ENCODE data around the gene RNF166.

Gene RNF166

GRCh38 chr16:88680554-88681083 lies 25.6 kb downstream of the RNF166 start:
- DNase-seq (ENCODE audit: extremely low spot score): no peak
- ChIA-PET CTCF (interaction anchor here (0.7 kb wide), 1 partner anchor 414 kb away, joined by 3 read pairs; no protein-coding TSS in a partner anchor), POLR2A (no interaction called here)
- TF ChIP-seq ARNT (IDR thresholded peaks at IDR 0.05) (no peak), SP1 (IDR thresholded peaks at IDR 0.05) (no peak), HDGF (IDR thresholded peaks at IDR 0.05; ENCODE audit: borderline replicate concordance) (no peak), ZNF384 (IDR thresholded peaks at IDR 0.05) (no peak), TARDBP (IDR thresholded peaks at IDR 0.05) (no peak), PKNOX1 (IDR thresholded peaks at IDR 0.05) (no peak), CTBP1 (IDR thresholded peaks at IDR 0.05; ENCODE audit: borderline replicate concordance) (no peak), NFRKB (IDR thresholded peaks at IDR 0.05) (no peak)

DNA sequence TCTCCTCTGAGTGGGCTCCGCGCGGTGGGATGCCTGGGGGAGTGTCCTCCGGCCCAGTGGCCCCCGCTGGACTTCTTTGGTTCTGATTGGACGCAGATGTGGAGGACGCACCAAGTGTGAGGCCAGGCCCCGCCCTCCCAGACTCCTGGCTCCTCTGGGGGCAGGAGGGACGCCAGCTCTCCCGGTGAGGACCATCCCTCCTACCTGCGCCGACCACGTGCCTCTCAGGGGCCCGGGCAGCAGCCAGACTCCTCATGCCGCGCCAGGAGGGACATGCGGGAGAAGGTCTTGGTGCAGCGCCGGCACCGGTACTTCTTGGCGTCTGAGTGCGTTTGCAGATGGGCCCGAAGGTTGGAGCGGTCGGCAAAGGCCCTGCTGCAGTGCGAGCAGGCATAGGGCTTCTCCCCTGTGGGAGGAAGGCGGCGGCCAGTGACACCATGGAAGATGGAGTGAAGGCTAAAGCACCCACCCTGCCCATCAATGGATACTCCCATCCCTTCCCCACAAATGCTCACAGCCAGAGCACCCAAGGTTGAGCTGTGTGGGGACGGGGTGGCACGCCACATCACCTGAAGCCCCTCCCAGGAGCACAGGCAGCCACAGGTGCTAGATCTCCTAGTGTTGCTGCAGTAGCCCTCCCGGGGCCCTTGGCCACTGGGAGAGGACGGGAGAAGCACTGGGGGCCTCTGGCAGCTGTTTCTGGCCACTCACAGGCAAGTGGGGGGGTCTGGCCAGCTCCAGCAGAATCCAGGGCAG lies 27.8 kb downstream of the RNF166 start:
- ChIA-PET POLR2A (no interaction called here), CTCF (no interaction called here)
- TF ChIP-seq ZNF384 (IDR thresholded peaks at IDR 0.05) (no peak), TARDBP (IDR thresholded peaks at IDR 0.05) (no peak), CTBP1 (IDR thresholded peaks at IDR 0.05; ENCODE audit: borderline replicate concordance) (no peak), SUZ12 (IDR thresholded peaks at IDR 0.05) (no peak), NFRKB (IDR thresholded peaks at IDR 0.05) (no peak), BHLHE40 (IDR thresholded peaks at IDR 0.05; ENCODE audit: borderline replicate concordance) (no peak), HDGF (IDR thresholded peaks at IDR 0.05; ENCODE audit: borderline replicate concordance) (no peak), ELF4 (IDR thresholded peaks at IDR 0.05) (no peak), FOXK2 (IDR thresholded peaks at IDR 0.05) (no peak), FOXM1 (IDR thresholded peaks at IDR 0.05; ENCODE audit: borderline replicate concordance) (no peak), SP1 (IDR thresholded peaks at IDR 0.05) (no peak), ARNT (IDR thresholded peaks at IDR 0.05) (no peak), FOXA1 (IDR thresholded peaks at IDR 0.05) (no peak), PKNOX1 (IDR thresholded peaks at IDR 0.05) (no peak), LEF1 (IDR thresholded peaks at IDR 0.05; ENCODE audit: borderline replicate concordance) (no peak)
- DNase-seq (ENCODE audit: extremely low spot score): no peak

- DNase-seq (ENCODE audit: extremely low spot score): no peak
- CTCF ChIA-PET: no interaction called here
- TF ChIP-seq HDGF (IDR thresholded peaks at IDR 0.05; ENCODE audit: borderline replicate concordance) (no peak), FOXK2 (IDR thresholded peaks at IDR 0.05) (no peak), ARNT (IDR thresholded peaks at IDR 0.05) (no peak), SP1 (IDR thresholded peaks at IDR 0.05) (no peak)
- POLR2A ChIA-PET: no interaction called here
Observed at GRCh38 chr16:88677721-88678120, 28.5 kb downstream of the RNF166 start.

DNA sequence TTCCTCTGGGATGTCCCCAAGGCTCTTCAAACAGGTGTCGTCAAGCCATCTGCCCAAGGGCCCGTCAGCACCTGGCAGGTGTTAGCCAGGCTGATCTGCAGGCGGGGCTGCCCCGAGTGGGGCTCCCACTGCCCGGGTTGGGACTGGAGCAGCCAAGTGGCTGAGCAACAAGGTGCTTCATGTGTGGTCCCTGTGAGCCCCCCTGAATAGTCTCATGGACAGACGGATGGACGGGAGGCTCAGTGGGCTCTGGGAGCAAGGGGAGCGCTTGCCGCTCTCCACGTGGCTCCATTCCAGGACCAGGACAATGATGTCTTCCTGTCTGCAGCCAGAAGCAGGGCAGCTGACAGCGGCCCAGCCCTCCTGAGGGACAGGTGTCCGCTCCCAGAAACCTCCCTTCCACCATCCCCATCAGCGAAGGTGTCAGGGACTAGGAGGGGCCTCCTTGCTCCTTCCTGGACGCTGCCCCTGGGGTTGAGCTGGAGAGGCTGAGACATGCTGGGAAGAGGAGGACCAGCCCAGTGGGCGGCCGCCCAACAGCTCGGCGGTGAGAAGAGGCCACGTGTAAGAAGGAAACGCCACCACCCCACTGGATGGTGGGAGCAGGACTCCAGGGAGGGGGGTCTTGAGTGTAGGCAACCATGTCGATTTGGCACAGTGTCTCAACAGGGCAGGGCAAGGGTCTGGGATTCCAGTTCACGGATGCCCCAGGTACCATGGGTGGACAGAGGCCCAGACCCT lies 29.5 kb downstream of the RNF166 start:
- CTCF ChIA-PET: no interaction called here
- POLR2A ChIA-PET: no interaction called here
- DNase-seq (ENCODE audit: extremely low spot score): no peak
- no peak for TF ChIP-seq TARDBP (IDR thresholded peaks at IDR 0.05)
- TF ChIP-seq L3MBTL2 (conservative IDR thresholded peaks at IDR 0.05): no peak
- no peak for TF ChIP-seq SP1 (IDR thresholded peaks at IDR 0.05)
- TF ChIP-seq BHLHE40 (IDR thresholded peaks at IDR 0.05; ENCODE audit: borderline replicate concordance): no peak
- TF ChIP-seq HDGF (IDR thresholded peaks at IDR 0.05; ENCODE audit: borderline replicate concordance): no peak
- no peak for TF ChIP-seq ARNT (IDR thresholded peaks at IDR 0.05)
- no peak for TF ChIP-seq FOXK2 (IDR thresholded peaks at IDR 0.05)
- no peak for TF ChIP-seq ELF4 (IDR thresholded peaks at IDR 0.05)

DNA sequence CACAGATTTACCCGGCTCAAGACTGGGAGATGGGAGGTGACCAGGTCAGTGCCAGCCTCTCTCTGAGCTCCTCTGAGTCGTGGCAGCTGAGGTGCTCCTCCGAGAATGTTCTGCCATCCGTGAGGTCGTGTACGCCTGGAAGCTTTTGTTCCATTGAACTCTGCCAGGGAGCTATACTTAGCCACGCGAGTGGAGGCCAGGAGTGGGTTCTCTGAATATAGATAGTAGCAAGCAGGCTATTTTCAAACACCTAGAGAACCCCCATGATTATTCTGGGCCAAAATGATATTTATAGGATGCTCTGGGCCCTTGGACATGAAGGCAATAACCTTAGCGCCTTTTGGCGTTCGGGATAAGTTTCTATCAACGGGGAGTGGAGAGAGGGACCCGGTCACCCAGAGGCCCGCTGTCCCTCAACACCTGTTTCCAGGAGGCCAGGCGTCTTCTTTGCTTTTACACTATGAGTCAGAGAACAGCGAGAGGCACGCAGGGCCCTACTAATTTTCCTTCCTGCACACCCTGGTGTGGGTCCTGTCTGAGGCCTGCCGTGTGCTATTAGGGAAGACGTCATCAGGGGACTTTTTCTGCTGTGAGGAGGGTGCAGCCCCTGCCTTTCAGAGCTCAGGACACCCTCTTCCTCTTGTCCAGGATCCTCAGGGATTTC lies 32.4 kb downstream of the RNF166 start:
- no peak for TF ChIP-seq FOXM1 (IDR thresholded peaks at IDR 0.05; ENCODE audit: borderline replicate concordance)
- TF ChIP-seq ARNT (IDR thresholded peaks at IDR 0.05): no peak
- no peak for TF ChIP-seq HDGF (IDR thresholded peaks at IDR 0.05; ENCODE audit: borderline replicate concordance)
- TF ChIP-seq ZNF384 (IDR thresholded peaks at IDR 0.05): no peak
- TF ChIP-seq SUZ12 (IDR thresholded peaks at IDR 0.05): no peak
- TF ChIP-seq FOXA1 (IDR thresholded peaks at IDR 0.05): no peak
- no peak for TF ChIP-seq SP1 (IDR thresholded peaks at IDR 0.05)
- TF ChIP-seq FOXK2 (IDR thresholded peaks at IDR 0.05): no peak
- no peak for TF ChIP-seq NFRKB (IDR thresholded peaks at IDR 0.05)
- no peak for TF ChIP-seq PKNOX1 (IDR thresholded peaks at IDR 0.05)
- ChIA-PET POLR2A (interaction anchor here (2.6 kb wide), 1 partner anchor 10 kb away, joined by 15 read pairs; the partner anchor contains the start of gene MVD), CTCF (interaction anchor here (1.1 kb wide), 2 partner anchors 12 to 25 kb away, joined by 3 read pairs; no protein-coding TSS in a partner anchor)
- DNase-seq (ENCODE audit: extremely low spot score): no peak
